Nephron progenitor cell (in vitro differentiated cells): ENCODE data around the gene ZBTB20.

Source experiments
- DNase-seq: peaks from one replicate; pipeline ENCODE4 v3.0.0; 2021
- H3K27ac Mint-ChIP-seq: 2 replicates; pipeline ENCODE4 v1.8.0; 2021; ENCODE audit warnings: mild to moderate bottlenecking, moderate library complexity, mixed read lengths
- H3K27me3 Mint-ChIP-seq: 2 replicates; pipeline ENCODE4 v1.8.0; 2021; ENCODE audit warnings: mild to moderate bottlenecking, low read depth, mixed read lengths; ENCODE audit not compliant: poor library complexity
- H3K36me3 Mint-ChIP-seq: 2 replicates; pipeline ENCODE4 v1.8.0; 2021; ENCODE audit warnings: low read depth, mixed read lengths
- H3K4me1 Mint-ChIP-seq: 2 replicates; pipeline ENCODE4 v1.8.0; 2021; ENCODE audit warnings: mixed read lengths
- H3K4me3 Mint-ChIP-seq: 2 replicates; pipeline ENCODE4 v1.8.0; 2021; ENCODE audit warnings: mild to moderate bottlenecking, moderate library complexity, mixed read lengths
- H3K9me3 Mint-ChIP-seq: 2 replicates; pipeline ENCODE4 v1.8.0; 2021; ENCODE audit warnings: mild to moderate bottlenecking, moderate library complexity, mixed read lengths
- CTCF ChIP-seq: fragments of 200-600 bp; sonication (generic); IDR thresholded peaks from 2 replicates; pipeline ENCODE4 v1.5.0; 2021; ENCODE audit warnings: antibody characterized with exemption

Gene ZBTB20

DNA sequence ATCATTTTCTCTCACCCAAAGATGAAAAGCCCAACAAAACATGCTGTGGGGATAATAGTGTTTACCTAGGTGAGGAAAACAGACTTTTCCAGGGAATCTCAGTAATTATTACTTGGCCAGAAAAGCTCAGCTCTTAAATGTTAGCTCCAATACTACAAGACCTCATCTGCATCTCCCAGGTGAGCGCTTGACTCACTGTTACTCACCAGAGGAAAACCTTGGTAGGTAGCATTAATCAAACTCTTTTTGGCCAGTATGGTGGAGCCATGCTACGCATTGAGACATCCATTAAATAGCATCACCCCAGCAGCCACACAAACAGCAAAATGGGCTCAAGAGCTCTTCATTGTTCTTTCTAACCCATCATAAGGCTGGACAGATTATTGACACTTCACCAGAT lies 754.3 kb downstream of the ZBTB20 start:
- DNase-seq: no peak
- no peak overlapping the region for H3K4me3 Mint-ChIP-seq
- H3K27ac Mint-ChIP-seq: no peak overlapping the region
- no peak for TF ChIP-seq CTCF
- no peaks in the 10 kb centered on the region for H3K9me3 Mint-ChIP-seq
- H3K27me3 Mint-ChIP-seq: peaks cover 2% of the 10 kb centered on the region
- no peaks in the 10 kb centered on the region for H3K36me3 Mint-ChIP-seq
- no peaks in the 10 kb centered on the region for H3K4me1 Mint-ChIP-seq

GRCh38 chr3:114389156-114389555 lies 757.9 kb downstream of the ZBTB20 start:
- no peaks in the 10 kb centered on the region for H3K36me3 Mint-ChIP-seq
- no peak for TF ChIP-seq CTCF
- H3K27me3 Mint-ChIP-seq: peaks cover 6% of the 10 kb centered on the region
- no peak for DNase-seq
- H3K4me3 Mint-ChIP-seq: no peak overlapping the region
- H3K4me1 Mint-ChIP-seq: no peaks in the 10 kb centered on the region
- H3K9me3 Mint-ChIP-seq: no peaks in the 10 kb centered on the region
- H3K27ac Mint-ChIP-seq: no peak overlapping the region

DNA sequence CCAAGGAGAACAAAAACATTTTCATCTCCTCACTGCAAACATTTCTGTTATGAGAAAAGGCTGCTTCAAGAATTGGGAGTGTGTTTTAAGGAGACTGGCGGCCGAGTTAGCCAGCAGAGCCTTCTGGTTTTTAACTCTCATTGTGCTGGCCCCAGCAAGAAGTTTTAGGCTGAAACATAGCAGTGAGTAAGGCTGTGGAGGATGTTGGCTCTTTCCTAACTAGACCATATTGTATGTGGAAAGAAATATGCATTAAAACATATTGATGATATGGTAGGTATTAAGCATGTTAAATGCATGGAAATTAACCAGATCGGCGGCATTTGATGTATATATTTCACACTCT lies 762.6 kb downstream of the ZBTB20 start:
- Mint-ChIP-seq H3K27ac (no peak overlapping the region), H3K4me1 (no peaks in the 10 kb centered on the region), H3K27me3 (peaks cover 6% of the 10 kb centered on the region), H3K4me3 (no peak overlapping the region), H3K36me3 (no peaks in the 10 kb centered on the region), H3K9me3 (no peaks in the 10 kb centered on the region)
- TF ChIP-seq CTCF: no peak
- no peak for DNase-seq

DNA sequence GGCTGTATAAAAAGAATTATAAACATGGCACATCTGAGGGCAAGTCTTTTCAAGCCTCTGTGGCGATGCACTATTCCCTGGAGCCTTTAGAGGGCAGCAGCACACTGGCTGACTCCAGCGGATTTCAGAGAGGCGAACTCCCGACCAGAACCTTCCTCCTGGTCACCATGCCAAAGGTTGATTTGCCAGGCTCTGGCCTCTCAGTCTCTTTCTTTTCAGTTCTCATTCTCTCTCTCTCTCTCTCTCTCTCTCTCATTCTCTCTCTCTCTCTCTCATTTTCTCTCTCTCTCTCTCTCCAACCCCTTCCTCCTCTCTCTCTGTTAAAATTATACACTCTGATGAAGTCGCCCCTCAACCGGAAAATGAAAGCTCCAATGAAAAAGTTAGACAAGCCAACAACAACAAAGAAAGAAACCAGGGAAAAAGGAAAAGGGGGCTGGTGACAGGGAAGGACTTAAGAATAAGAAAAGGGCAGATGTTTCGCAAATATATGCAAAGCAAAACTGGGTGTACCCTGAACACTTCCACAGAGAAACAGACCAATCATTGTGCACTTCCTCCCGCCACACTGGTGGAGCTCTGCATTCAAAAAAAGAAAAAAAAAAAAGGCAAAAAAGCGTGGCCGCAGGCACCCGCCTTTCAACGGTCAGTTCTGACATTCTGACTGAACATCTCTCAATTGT lies 763.1 kb downstream of the ZBTB20 start:
- Mint-ChIP-seq H3K9me3 (no peaks in the 10 kb centered on the region), H3K27ac (no peak overlapping the region), H3K4me1 (no peaks in the 10 kb centered on the region), H3K36me3 (peaks cover 3% of the 10 kb centered on the region), H3K4me3 (no peak overlapping the region), H3K27me3 (peaks cover 5% of the 10 kb centered on the region)
- peak; percentile 70 for DNase-seq
- peak; percentile 87 for TF ChIP-seq CTCF

GRCh38 chr3:114380233-114380651 lies 766.8 kb downstream of the ZBTB20 start:
- no peak for DNase-seq
- H3K27me3 Mint-ChIP-seq: peaks cover 3% of the 10 kb centered on the region
- no peaks in the 10 kb centered on the region for H3K4me1 Mint-ChIP-seq
- TF ChIP-seq CTCF: no peak
- peaks cover 32% of the 10 kb centered on the region for H3K36me3 Mint-ChIP-seq
- H3K27ac Mint-ChIP-seq: peak overlapping the region; percentile 58
- H3K9me3 Mint-ChIP-seq: peaks cover 18% of the 10 kb centered on the region
- no peak overlapping the region for H3K4me3 Mint-ChIP-seq

DNA sequence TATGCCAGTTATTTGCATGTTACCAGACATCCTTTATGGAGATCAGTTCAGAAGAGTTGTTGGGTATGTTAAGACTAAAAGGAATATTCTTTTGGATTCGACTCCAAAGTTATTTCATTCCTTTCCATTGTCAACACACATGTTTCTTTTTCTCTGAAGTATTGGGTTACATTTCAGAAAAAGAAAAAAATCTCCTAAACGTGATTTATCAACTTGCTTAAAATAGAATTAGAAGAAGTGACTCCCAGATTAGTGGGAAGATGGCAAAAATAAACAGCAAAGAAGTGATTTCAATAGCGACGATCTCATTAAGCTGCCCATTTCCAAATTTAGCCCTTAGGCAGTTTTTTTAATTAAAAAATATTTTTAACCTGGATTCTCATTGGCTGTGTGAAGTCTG lies 767.8 kb downstream of the ZBTB20 start:
- no peaks in the 10 kb centered on the region for H3K4me1 Mint-ChIP-seq
- TF ChIP-seq CTCF: no peak

More for the DNA sequence above, 767.8 kb downstream of the ZBTB20 start:
- Mint-ChIP-seq H3K36me3 (peaks cover 32% of the 10 kb centered on the region), H3K27me3 (no peaks in the 10 kb centered on the region), H3K4me3 (no peak overlapping the region), H3K27ac (no peak overlapping the region), H3K9me3 (peaks cover 18% of the 10 kb centered on the region)
- DNase-seq: no peak
